SIG-M5 treated with dmso at 0.1 percent for 504 hours (cell line): ENCODE results near the gene NOD1.

Experiments used
- DNase-seq: peaks from one replicate; lab custom pipeline; 2025; ENCODE audit not compliant: unreplicated experiment; lab: John Stamatoyannopoulos, UW

The NOD1 gene

DNA sequence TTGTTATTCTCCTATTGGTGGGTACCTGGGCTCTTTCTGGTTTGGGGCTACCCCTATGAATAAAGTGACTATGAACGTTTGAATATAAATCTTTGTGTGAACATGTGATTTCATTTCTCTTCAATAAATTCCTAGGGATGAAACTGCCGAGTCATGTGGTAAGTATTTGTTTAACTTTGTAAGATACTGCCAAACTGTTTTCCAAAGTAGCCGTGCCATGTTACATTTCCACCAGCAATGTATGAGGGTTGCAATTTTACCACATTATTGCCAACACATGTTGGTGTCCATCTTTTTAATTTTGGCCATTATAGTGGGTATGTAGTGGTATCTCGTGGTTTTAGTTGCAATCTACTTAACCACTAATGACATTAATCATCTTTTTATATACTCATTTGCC lies 99.5 kb downstream of the NOD1 start:
- no peak for DNase-seq

GRCh38 chr7:30378275-30378674 lies 100.3 kb downstream of the NOD1 start:
- DNase-seq = no peak
